Activated T-cell treated with anti-CD3 and anti-CD28 coated beads, Interleukin-2, amount 50 U/mL, for 72 hours (primary cell): Measurements from ENCODE around the gene LARP1B. TPM values are rescaled to one million over a fixed set of nuclear protein-coding genes. Genes with fewer than 3 reads are reported as not detected.
"Not testable (repeated sequence)": the region's sequence is repeated elsewhere in the genome, so short reads cannot be mapped to it uniquely, and the experiment has no call there.

Experiments
- ATAC-seq, 2 donors: fragments of 150-1000 bp; cut with Tn5 transposase; replicated peaks in 1 of 2; 2 replicates each; pipeline ENCODE4 v1.10.0; 2021; ENCODE audit warnings: moderate library complexity in 2 of 2, mild to moderate bottlenecking in 1 of 2
- DNase-seq, 2 donors: peaks; one replicate each; pipeline ENCODE4 v3.0.0; 2021 to 2022; ENCODE audit warnings: mixed read lengths in 1 of 2
- H3K27ac Mint-ChIP-seq: one replicate; pipeline ENCODE4 v1.8.0; 2022; ENCODE audit warnings: mild to moderate bottlenecking, moderate library complexity, mixed read lengths
- H3K27me3 Mint-ChIP-seq: one replicate; pipeline ENCODE4 v1.8.0; 2022; ENCODE audit warnings: low read depth, mixed read lengths
- H3K36me3 Mint-ChIP-seq, 2 donors: one replicate each; pipeline ENCODE4 v1.8.0; 2022; ENCODE audit warnings: mixed read lengths in 2 of 2, mild to moderate bottlenecking in 1 of 2; ENCODE audit not compliant: insufficient read depth in 2 of 2
- H3K4me1 Mint-ChIP-seq: one replicate; pipeline ENCODE4 v1.8.0; 2022; ENCODE audit warnings: low read depth, mixed read lengths
- H3K4me3 Mint-ChIP-seq, 2 donors: one replicate each; pipeline ENCODE4 v1.8.0; 2022; ENCODE audit warnings: mild to moderate bottlenecking in 2 of 2, mixed read lengths in 2 of 2, moderate library complexity in 2 of 2
- H3K9me3 Mint-ChIP-seq, 2 donors: one replicate each; pipeline ENCODE4 v1.8.0; 2022; ENCODE audit warnings: mixed read lengths in 2 of 2
- total RNA-seq, 2 donors: library from RNA; stranded (reverse); gene quantifications; one replicate each; pipeline ENCODE4 v1.2.3, GENCODE V29; 2022

The LARP1B gene
- total RNA-seq, 2 donors from 2014 or later, result 25.0 to 26.7 TPM

DNA sequence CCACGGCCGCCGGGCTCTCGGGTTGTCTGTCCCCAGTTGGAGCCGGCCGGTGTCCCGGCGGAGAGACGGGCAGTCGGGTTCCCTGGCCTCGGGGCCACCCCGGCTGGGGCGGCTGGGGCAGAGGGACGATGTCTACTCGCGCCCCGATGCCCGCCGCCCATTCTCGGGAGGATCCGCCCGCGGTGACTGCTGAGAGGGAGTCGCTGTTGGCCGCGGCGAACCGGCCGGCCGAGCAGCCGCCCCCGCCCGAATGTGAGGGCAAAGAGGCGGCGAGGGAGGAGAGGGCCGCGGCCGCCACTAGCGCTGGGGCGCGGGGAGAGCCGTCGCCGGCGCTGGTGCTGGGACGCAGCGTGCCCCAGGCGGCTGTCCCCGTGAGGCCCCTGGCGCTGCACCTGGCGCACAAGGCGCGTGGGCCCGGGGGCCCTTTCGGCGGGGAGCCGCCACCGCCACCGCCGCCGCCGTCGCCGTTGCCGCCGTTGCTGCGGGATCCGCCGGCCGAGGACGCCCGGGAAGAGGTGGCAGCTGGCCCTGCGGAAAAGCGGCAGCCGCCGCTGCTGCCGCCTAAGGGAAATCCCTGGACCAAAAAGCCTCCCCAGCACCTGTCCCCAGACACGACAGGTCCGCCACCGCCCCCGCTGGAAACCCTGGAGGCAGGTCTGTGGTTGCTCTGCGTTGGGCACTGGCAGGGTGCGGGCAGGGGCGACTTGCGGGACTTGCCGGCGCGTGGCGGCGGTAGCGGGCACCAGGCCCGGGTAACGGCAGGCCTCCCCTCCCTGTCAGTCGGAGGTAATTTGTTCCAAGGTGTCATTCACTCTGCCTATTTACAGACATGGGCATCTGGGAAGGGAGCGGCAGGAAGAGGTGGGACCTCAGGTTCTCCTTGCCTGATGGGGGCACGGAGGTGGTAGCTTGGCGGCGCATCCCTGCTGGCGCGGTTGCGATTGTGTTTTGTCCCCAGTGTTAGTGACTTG is 739 bp downstream of the LARP1B start:
- peak; percentile 43 to 45 for ATAC-seq
- Mint-ChIP-seq H3K27me3 (no peaks in the 10 kb centered on the region), H3K9me3 (no peaks in the 10 kb centered on the region), H3K4me3 (peak overlapping the region; percentile 85 to 87), H3K4me1 (peaks cover 16% of the 10 kb centered on the region), H3K27ac (peak overlapping the region; percentile 22), H3K36me3 (no peaks in the 10 kb centered on the region)
- peak; percentile 66 to 73 for DNase-seq

DNA sequence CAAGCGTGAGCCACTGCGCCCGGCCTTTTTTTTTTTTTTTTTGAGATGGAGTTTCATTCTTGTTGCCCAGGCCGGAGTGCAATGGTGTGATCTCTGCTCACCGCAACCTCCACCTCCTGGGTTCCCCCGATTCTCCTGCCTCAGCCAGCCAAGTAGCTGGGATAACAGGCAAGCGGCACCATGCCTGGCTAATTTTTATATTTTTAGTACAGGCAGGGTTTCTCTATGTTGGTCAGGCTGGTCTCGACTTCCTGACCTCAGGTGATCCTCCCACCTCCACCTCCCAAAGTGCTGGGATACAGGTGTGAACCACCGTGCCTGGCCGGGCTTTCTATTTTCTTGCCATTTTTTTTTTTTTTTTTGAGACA is 5.3 kb downstream of the LARP1B start:
- not testable (repeated sequence) for DNase-seq, H3K4me1 Mint-ChIP-seq, H3K27me3 Mint-ChIP-seq, H3K4me3 Mint-ChIP-seq, H3K9me3 Mint-ChIP-seq, H3K27ac Mint-ChIP-seq, ATAC-seq, H3K36me3 Mint-ChIP-seq

DNA sequence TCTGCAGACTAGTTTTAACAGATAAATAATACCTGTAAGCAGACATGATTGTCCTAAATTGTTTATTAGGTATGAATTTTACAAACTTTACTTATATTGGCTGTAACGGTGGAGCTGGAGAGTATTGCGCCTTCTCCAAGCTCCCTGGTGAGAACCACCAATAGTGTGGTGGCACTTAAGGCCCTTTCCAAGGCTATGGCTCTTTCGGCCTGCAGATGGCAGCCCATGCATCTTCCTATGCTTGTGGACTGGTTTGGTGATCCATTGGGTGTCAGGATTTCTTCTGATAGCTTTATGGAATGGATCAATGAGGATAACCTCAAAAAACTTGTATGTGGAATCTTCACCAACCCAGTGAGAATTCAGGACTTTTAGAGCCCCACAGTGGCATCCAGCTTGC is 7.8 kb downstream of the LARP1B start:
- no peak overlapping the region for H3K4me3 Mint-ChIP-seq
- H3K36me3 Mint-ChIP-seq, result no peaks in the 10 kb centered on the region
- ATAC-seq, result peak in 1 of 2 donors; percentile 44
- no peak overlapping the region for H3K27ac Mint-ChIP-seq
- no peaks in the 10 kb centered on the region for H3K4me1 Mint-ChIP-seq
- H3K27me3 Mint-ChIP-seq, result no peaks in the 10 kb centered on the region
- no peaks in the 10 kb centered on the region for H3K9me3 Mint-ChIP-seq
- peak in 1 of 2 donors; percentile 6 for DNase-seq

DNA sequence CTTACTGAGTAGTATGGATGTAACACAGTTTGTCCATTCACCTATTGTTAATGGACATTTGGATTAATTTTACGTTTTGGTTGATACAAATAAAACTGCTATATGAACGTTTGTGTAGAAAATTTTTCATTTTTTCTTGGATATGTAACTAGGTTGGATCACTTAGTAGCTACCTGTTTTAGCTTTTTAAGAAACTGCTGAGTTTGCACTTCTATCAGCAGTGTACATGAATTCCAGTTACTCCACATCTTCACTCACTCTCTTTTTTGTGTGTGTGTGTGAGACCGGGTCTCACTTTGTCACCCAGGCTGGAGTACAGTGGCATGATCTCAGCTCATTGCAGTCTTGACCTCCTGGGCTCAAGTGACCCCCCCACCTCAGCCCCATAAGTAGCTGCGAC is 15.4 kb downstream of the LARP1B start:
- ATAC-seq, result no peak
- no peaks in the 10 kb centered on the region for H3K4me1 Mint-ChIP-seq
- H3K36me3 Mint-ChIP-seq, result peaks cover 7 to 20% of the 10 kb centered on the region in 2 donors
- no peaks in the 10 kb centered on the region for H3K9me3 Mint-ChIP-seq
- no peaks in the 10 kb centered on the region for H3K27me3 Mint-ChIP-seq
- no peak overlapping the region for H3K4me3 Mint-ChIP-seq
- no peak overlapping the region for H3K27ac Mint-ChIP-seq
- DNase-seq, result no peak

DNA sequence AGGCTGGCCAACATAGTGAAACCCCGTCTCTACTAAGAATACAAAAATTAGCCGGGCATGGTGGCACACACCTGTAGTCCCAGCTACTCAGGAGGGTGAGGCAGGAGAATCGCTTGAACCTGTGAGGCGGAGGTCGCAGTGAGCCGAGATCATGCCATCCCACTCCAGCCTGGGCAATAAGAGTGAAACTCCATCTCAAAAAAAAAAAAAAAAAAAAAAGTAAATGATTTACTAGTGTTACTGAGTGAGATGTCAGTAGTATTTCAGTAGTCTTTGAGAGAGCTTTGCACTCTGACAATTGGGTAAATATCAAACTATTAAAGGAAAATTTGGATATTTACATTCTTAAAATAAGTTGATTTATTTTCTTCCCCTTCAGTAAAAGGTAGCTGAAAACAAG is 34.2 kb downstream of the LARP1B start:
- H3K36me3 Mint-ChIP-seq, result peaks cover 8 to 17% of the 10 kb centered on the region in 2 donors
- not testable (repeated sequence) for ATAC-seq, H3K9me3 Mint-ChIP-seq, DNase-seq, H3K27me3 Mint-ChIP-seq, H3K4me3 Mint-ChIP-seq, H3K4me1 Mint-ChIP-seq, H3K27ac Mint-ChIP-seq

DNA sequence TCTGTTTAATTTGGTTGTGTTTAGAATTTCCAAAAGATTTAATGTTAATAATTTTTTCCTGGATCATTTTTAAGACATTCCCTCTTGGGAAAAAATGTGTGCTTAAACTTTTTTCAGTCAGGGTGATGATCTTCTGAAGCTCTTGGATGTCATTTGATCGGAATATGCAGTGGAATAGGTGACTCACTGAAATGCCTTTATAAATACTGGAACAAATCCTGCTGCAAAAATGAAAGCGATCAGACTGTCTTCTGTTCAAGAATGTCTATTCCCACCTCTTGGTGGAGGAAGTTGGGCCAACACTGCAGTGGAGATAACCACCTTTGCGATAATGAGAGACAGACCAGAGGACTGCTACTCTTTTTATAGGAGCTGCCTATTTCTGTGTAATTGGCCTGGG is 46.7 kb downstream of the LARP1B start:
- Mint-ChIP-seq H3K36me3 (peaks cover 2 to 16% of the 10 kb centered on the region in 2 donors), H3K27ac (no peak overlapping the region), H3K4me3 (no peak overlapping the region), H3K9me3 (no peaks in the 10 kb centered on the region), H3K4me1 (no peaks in the 10 kb centered on the region), H3K27me3 (no peaks in the 10 kb centered on the region)
- no peak for ATAC-seq
- no peak for DNase-seq

DNA sequence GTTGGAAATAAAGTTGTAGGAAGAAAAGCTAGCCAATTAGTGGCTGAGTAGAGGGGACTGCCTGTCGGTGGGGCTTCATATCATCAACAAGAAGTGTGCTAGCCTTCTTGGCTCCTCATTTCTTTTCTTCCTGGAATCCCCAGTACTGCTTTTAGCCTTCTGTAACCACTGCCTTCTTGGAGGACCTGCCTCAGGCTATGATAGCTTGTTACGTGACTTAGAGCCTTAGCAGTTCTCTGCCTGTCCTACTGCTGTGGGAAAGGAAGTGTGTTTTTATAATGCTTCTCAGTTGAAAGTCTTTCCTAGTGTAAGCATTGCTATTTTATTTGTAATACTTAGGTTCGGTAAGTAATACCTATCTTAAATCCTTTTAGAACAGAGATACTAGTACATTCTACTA is 61.9 kb downstream of the LARP1B start:
- DNase-seq, result no peak
- Mint-ChIP-seq H3K4me1 (no peaks in the 10 kb centered on the region), H3K9me3 (peaks cover 0 to 1% of the 10 kb centered on the region in 2 donors), H3K27ac (no peak overlapping the region), H3K27me3 (no peaks in the 10 kb centered on the region), H3K36me3 (peaks cover 6 to 30% of the 10 kb centered on the region in 2 donors), H3K4me3 (no peak overlapping the region)
- ATAC-seq, result no peak

DNA sequence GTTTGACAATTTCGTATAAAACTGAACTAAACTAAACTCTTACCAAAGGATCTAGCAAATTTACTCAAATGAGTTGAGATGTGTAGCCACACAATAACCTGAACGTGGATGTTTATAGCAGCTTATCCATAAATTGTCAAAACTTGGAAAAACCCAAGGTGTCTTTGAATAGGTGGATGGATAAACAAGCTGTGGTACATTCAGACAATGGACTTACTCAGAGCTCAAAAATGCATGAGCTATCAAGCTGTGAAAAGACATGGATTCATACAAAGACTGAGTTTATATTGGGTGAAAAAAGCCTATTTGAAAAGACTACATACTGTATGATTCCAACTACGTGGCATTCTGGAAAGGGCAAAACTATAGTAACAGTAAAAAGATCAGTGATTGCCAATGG is 69.5 kb downstream of the LARP1B start:
- H3K4me1 Mint-ChIP-seq, result no peaks in the 10 kb centered on the region
- H3K27me3 Mint-ChIP-seq, result no peaks in the 10 kb centered on the region
- H3K27ac Mint-ChIP-seq, result no peak overlapping the region
- H3K4me3 Mint-ChIP-seq, result no peak overlapping the region
- DNase-seq (no peak), ATAC-seq (no peak)
- peaks cover 3 to 11% of the 10 kb centered on the region in 2 donors for H3K36me3 Mint-ChIP-seq
- H3K9me3 Mint-ChIP-seq, result peaks cover 2 to 3% of the 10 kb centered on the region in 2 donors

DNA sequence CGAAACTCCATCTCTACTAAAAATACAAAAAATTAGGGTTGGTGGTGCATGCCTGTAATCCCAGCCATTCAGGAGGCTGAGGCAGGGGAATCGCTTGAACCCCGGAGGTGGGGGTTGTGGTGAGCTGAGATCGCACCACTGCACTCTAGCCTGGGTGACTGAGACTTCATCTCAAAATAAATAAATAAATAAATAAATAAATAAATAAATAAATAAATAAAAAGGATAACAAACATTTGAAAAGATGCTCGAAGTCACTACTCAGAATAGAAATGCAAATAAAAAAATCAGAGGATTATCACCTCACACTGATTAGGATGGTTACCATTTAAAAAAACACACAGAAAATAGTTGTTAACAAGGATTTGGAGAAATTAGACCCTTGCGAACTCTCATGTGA is 73.8 kb downstream of the LARP1B start:
- peaks cover 0 to 2% of the 10 kb centered on the region in 2 donors for H3K9me3 Mint-ChIP-seq
- ATAC-seq (no peak), DNase-seq (no peak)
- H3K4me3 Mint-ChIP-seq, result no peak overlapping the region
- H3K27ac Mint-ChIP-seq, result no peak overlapping the region
- no peaks in the 10 kb centered on the region for H3K27me3 Mint-ChIP-seq
- peaks cover 1 to 2% of the 10 kb centered on the region in 2 donors for H3K36me3 Mint-ChIP-seq
- H3K4me1 Mint-ChIP-seq, result no peaks in the 10 kb centered on the region

DNA sequence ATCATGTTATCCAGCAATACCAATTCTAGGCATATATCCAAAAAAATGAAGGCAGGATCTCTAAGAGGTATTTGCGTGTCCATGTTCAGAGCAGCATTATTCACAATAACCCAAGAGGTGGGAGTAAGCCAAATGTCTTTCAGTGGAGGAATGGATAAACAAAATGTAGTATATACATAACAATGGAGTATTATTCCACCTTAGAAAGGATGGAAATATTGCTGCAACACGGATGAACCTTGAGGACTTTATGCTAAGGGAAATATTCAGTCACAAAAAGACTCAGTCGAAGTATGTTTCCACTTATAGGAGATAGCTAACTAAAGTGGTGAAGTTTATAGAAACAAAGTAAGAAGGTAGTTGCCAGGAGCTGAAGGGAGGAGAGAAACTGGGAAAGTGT is 74.3 kb downstream of the LARP1B start:
- Mint-ChIP-seq H3K9me3 (peaks cover 0 to 2% of the 10 kb centered on the region in 2 donors), H3K4me3 (no peak overlapping the region), H3K36me3 (peaks cover 1 to 2% of the 10 kb centered on the region in 2 donors), H3K4me1 (no peaks in the 10 kb centered on the region), H3K27ac (no peak overlapping the region), H3K27me3 (no peaks in the 10 kb centered on the region)
- no peak for DNase-seq
- ATAC-seq, result no peak

DNA sequence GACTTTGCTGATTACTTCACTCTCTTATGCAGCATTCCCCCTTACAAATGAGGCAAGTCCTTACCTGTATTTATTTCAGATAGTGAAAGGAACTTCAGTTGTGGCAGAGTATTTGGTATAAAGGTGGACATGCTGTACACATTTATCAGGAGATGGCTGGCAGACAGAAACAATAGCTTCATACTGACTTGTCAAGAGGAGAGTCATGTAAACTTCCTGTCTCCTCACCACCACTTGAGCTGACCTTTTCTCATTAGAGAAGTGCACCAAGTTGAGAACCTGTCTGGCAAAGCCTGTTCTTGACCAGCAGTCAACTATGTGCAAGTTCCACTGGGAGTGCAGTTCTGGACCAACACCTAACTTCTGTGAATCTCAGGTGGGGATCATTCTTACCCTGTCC is 80.8 kb downstream of the LARP1B start:
- no peaks in the 10 kb centered on the region for H3K27me3 Mint-ChIP-seq
- H3K27ac Mint-ChIP-seq, result no peak overlapping the region
- H3K4me3 Mint-ChIP-seq, result no peak overlapping the region
- H3K9me3 Mint-ChIP-seq, result peaks cover 5 to 9% of the 10 kb centered on the region in 2 donors
- peaks cover 15% of the 10 kb centered on the region in 2 donors for H3K36me3 Mint-ChIP-seq
- ATAC-seq (no peak), DNase-seq (no peak)
- H3K4me1 Mint-ChIP-seq, result no peaks in the 10 kb centered on the region

DNA sequence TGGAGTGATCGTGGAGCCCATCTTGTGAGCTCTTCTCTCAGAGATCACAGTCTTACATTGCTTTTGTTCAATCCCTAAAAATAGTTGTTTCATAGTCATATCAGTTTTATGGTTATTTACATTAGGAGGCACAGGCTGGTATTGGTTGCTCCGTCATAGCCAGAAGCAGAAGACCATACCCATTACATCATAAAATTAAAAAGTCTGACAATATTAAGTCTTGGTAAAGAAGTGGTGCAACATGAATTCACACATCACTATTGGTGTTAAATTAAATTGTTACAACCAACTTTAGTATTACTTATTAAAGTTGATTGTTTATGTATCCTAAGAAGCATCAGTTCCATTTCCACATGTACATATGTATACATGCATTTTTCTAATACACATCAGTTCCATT is 84.6 kb downstream of the LARP1B start:
- no peak for ATAC-seq

DNA sequence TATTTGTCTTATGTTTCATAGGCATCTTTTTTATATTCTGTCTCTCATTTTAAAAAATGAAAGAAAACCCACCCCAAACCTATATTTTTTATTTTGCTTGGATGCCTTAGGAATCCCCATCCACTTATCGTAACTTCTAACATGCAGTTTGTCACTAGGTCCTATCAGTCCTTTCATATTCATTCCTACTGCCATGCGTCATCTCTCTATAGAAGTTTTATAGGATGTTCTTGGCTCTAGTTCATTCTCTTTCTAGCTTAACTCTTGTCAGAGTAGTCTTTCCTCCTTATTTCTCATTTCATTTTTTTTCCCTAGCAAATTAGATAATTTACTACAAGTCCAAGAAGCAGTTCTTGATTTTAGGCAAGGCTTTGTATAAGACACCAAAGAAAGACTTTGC is 92.7 kb downstream of the LARP1B start:
- Mint-ChIP-seq H3K4me1 (no peaks in the 10 kb centered on the region), H3K36me3 (peaks cover 4 to 5% of the 10 kb centered on the region in 2 donors), H3K27ac (no peak overlapping the region), H3K4me3 (no peak overlapping the region), H3K27me3 (no peaks in the 10 kb centered on the region), H3K9me3 (peaks cover 4% of the 10 kb centered on the region in 2 donors)
- ATAC-seq (no peak), DNase-seq (no peak)

More for the DNA sequence above, 84.6 kb downstream of the LARP1B start:
- Mint-ChIP-seq H3K4me1 (no peaks in the 10 kb centered on the region), H3K4me3 (no peak overlapping the region), H3K9me3 (peaks cover 7 to 9% of the 10 kb centered on the region in 2 donors), H3K36me3 (peaks cover 15% of the 10 kb centered on the region in 2 donors), H3K27ac (no peak overlapping the region), H3K27me3 (no peaks in the 10 kb centered on the region)
- no peak for DNase-seq
